Left ventricle myocardium inferior (tissue), 1 donor: ENCODE results near the gene MYOM1. TPM values are rescaled to one million over a fixed set of nuclear protein-coding genes. Genes with fewer than 3 reads are reported as not detected.

Source experiments
- DNase-seq: peaks from one replicate; pipeline ENCODE4 v3.0.0-alpha.2; 2020
- H3K27ac ChIP-seq: fragments of 200-600 bp; replicated peaks from 2 replicates; pipeline ENCODE4 v1.8.0; 2021
- H3K27me3 ChIP-seq: fragments of 200-600 bp; 2 replicates; pipeline ENCODE4 v1.8.0; 2021; ENCODE audit warnings: low read depth
- H3K36me3 ChIP-seq: fragments of 200-600 bp; 2 replicates; pipeline ENCODE4 v1.8.0; 2021
- H3K4me1 ChIP-seq: fragments of 200-600 bp; 2 replicates; pipeline ENCODE4 v1.8.0; 2021
- H3K4me3 ChIP-seq: fragments of 200-600 bp; 2 replicates; pipeline ENCODE4 v1.8.0; 2021; ENCODE audit warnings: mild to moderate bottlenecking, moderate library complexity
- H3K9me3 ChIP-seq: fragments of 200-600 bp; replicated peaks from 2 replicates; pipeline ENCODE4 v1.8.0; 2021
- CTCF ChIP-seq: fragments of 200-600 bp; IDR thresholded peaks from 2 replicates; pipeline ENCODE4 v1.8.0; 2021; ENCODE audit warnings: antibody characterized with exemption, mild to moderate bottlenecking, borderline replicate concordance
- intact Hi-C: fragments of 100-400 bp; cut with micrococcal nuclease; formaldehyde crosslinking; loops from one replicate; pipeline ENCODE4 v1.11.0; 2022
- total RNA-seq: library from RNA; stranded (reverse); fragmentation: NEBNext Ultra II Directional; extraction: Animal tissue kit (Norgen Biotek cat#: 25700); gene quantifications from one replicate; pipeline ENCODE4 v1.2.1, GENCODE V29; 2021
- donor health status: DM: no; HTN: yes; CAD: no; lungs with severe emphysema.

MYOM1 gene
- total RNA-seq, 1 donor from 2014 or later: 667 TPM

DNA sequence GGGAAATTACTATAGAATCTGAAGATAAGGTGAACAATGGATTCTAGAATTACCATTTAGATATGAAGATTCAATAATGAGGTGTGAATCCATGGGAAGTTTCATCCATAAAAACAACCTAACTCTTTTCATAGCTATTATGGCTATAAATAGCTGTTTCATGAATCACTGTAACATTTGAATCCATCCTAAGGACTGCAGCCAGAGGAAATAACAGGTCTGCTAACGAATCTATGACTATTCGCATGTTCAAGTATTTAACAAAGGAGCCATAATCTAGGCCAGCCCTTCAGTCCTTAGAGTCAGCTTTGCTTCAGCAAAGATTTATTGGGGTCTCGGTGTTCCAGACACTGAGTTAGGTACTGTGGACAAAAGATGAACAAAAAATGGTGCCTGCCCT is 87.1 kb downstream of the MYOM1 start:
- H3K9me3 ChIP-seq: no peaks in the 10 kb centered on the region
- no peaks in the 10 kb centered on the region for H3K27me3 ChIP-seq
- peaks cover 63% of the 10 kb centered on the region for H3K36me3 ChIP-seq
- H3K4me3 ChIP-seq: no peak overlapping the region
- H3K4me1 ChIP-seq: peaks cover 41% of the 10 kb centered on the region
- intact Hi-C loops: loop anchor here (10.0 kb wide), 1 partner anchor 198 kb away; no protein-coding TSS in a partner anchor
- no peak for TF ChIP-seq CTCF
- DNase-seq: no peak
- H3K27ac ChIP-seq: peak overlapping the region; percentile 45

DNA sequence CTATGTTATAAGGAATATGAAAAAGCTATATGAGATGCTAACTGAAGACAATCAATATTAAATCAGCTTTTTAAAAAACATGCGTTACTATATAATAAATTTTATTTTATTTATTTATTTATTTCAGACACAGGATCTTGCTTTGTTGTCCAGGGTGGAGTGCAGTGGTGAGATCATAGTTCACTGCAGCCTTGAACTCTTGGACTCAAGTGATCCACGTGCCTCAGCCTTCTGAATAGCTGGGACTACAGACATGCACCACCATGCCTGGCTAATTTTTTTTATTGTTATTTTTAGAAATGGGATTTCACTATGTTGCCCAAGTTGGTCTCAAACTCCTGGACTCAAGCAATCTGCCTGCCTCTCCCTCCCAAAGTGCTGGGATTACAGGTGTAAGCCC is 89.4 kb downstream of the MYOM1 start:
- H3K36me3 ChIP-seq: peaks cover 75% of the 10 kb centered on the region
- H3K9me3 ChIP-seq: no peaks in the 10 kb centered on the region
- no peaks in the 10 kb centered on the region for H3K27me3 ChIP-seq
- no peak for DNase-seq
- H3K4me1 ChIP-seq: peaks cover 41% of the 10 kb centered on the region
- H3K27ac ChIP-seq: peak overlapping the region; percentile 7
- no peak overlapping the region for H3K4me3 ChIP-seq
- intact Hi-C loops: loop anchor here (10.0 kb wide), 1 partner anchor 196 kb away; no protein-coding TSS in a partner anchor
- no peak for TF ChIP-seq CTCF

- DNase-seq: peak; percentile 77
- intact Hi-C loops: no loop called here
- H3K4me3 ChIP-seq: no peak overlapping the region
- peak; percentile 83 for TF ChIP-seq CTCF
- H3K27ac ChIP-seq: peak overlapping the region; percentile 7
- H3K4me1 ChIP-seq: peaks cover 37% of the 10 kb centered on the region
- H3K27me3 ChIP-seq: no peaks in the 10 kb centered on the region
- peaks cover 76% of the 10 kb centered on the region for H3K36me3 ChIP-seq
- H3K9me3 ChIP-seq: no peaks in the 10 kb centered on the region
These were observed 90.5 kb downstream of the MYOM1 start for GRCh38 chr18:3129053-3129864.

- no peak overlapping the region for H3K4me3 ChIP-seq
- H3K4me1 ChIP-seq: peaks cover 14% of the 10 kb centered on the region
- no peaks in the 10 kb centered on the region for H3K27me3 ChIP-seq
- TF ChIP-seq CTCF: no peak
- H3K27ac ChIP-seq: no peak overlapping the region
- no peak for DNase-seq
- H3K36me3 ChIP-seq: peaks cover 70% of the 10 kb centered on the region
- intact Hi-C loops: no loop called here
- no peaks in the 10 kb centered on the region for H3K9me3 ChIP-seq
These were observed 93.2 kb downstream of the MYOM1 start for GRCh38 chr18:3126457-3127097.

GRCh38 chr18:3124822-3125221 is 94.9 kb downstream of the MYOM1 start:
- Histone ChIP-seq H3K27me3 (no peaks in the 10 kb centered on the region), H3K36me3 (peaks cover 67% of the 10 kb centered on the region)
- intact Hi-C loops: no loop called here

More at GRCh38 chr18:3124822-3125221, 94.9 kb downstream of the MYOM1 start:
- TF ChIP-seq CTCF: no peak
- Histone ChIP-seq H3K9me3 (no peaks in the 10 kb centered on the region), H3K27ac (no peak overlapping the region), H3K4me3 (no peak overlapping the region), H3K4me1 (peaks cover 6% of the 10 kb centered on the region)
- DNase-seq: no peak
